HepG2 (cell line): ENCODE data around the gene NFAT5. TPM values are rescaled to one million over a fixed set of nuclear protein-coding genes. Genes with fewer than 3 reads are reported as not detected.

Experiments
- ATAC-seq: fragments of 200-7000 bp; cut with Tn5 transposase; 3 replicates; pipeline ENCODE4 v1.9.1; 2020; ENCODE audit warnings: mild to moderate bottlenecking, moderate library complexity
- BruUV-seq: library from RNA; stranded (reverse); fragments of 400-500 nt; replicated peaks from 2 replicates; lab custom pipeline; 2021; lab: Mats Ljungman, UMichigan
- CTCF ChIA-PET: fragments of 300-600 bp; formaldehyde crosslinking; extraction: SDS; loops from one replicate; lab custom pipeline; 2021; ENCODE audit warnings: low total read pairs, inconsistent platforms, low intra/inter-chr PET ratio; lab: Yijun Ruan, JAX
- POLR2A ChIA-PET: fragments of 350-600 bp; sonication (Branson Sonifier 250); formaldehyde crosslinking; loops from one replicate; lab custom pipeline; 2020; ENCODE audit warnings: antibody characterized with exemption, inconsistent platforms; lab: Yijun Ruan, JAX
- DNase-seq: peaks from one replicate; pipeline ENCODE4 v3.0.0-alpha.2; 2015; ENCODE audit warnings: low spot score
- FAIRE-seq: peaks from 3 replicates; lab custom pipeline; 2011; peaks lifted over from hg19 to GRCh38; lab: Jason Lieb, UNC
- H2AFZ ChIP-seq: one replicate; pipeline ENCODE4 v1.6.1; 2011; ENCODE audit warnings: low read length, inconsistent platforms
- H3K27ac ChIP-seq: fragments of 300-600 bp; 3 replicates; pipeline ENCODE4 v1.8.0; 2011; ENCODE audit warnings: mixed run types, mild to moderate bottlenecking, mixed read lengths, low read length, inconsistent platforms; ENCODE audit not compliant: insufficient read depth; ENCODE audit errors: extremely low read length
- H3K27me3 ChIP-seq, 2 experiments: fragments of 200-600 bp in 1 of 2; 2 replicates in 1 of 2; 3 replicates in 1 of 2; pipeline versions ENCODE4 v1.6.0 to v1.8.0; 2011; ENCODE audit warnings: low read length in 2 of 2, mild to moderate bottlenecking in 2 of 2, moderate library complexity in 2 of 2, inconsistent platforms in 1 of 2; ENCODE audit not compliant: insufficient read depth in 2 of 2, control insufficient read depth in 1 of 2
- H3K36me3 ChIP-seq, 2 experiments: fragments of 200-600 bp in 1 of 2; replicated peaks in 1 of 2; 2 replicates in 1 of 2; 3 replicates in 1 of 2; pipeline versions ENCODE4 v1.5.1 to v1.8.0; 2011; ENCODE audit warnings: low read length in 2 of 2, inconsistent platforms in 1 of 2; ENCODE audit not compliant: insufficient read depth in 2 of 2, control insufficient read depth in 1 of 2
- H3K4me1 ChIP-seq: 2 replicates; pipeline ENCODE4 v1.5.1; 2012; ENCODE audit warnings: low read length, inconsistent platforms; ENCODE audit not compliant: insufficient read depth
- H3K4me2 ChIP-seq: 2 replicates; pipeline ENCODE4 v1.6.0; 2011; ENCODE audit warnings: low read depth, low read length, inconsistent platforms
- H3K4me3 ChIP-seq, 3 experiments: fragments of 200-600 bp in 1 of 3; sonication (generic), shearing (Covaris generic) in 1 of 3; replicated peaks in 1 of 3; 2 replicates each; pipeline ENCODE4 v1.5.1; 2011 to 2016; ENCODE audit warnings: low read length in 3 of 3, inconsistent platforms in 2 of 3, low read depth in 2 of 3, mild to moderate bottlenecking in 2 of 3, control low read depth in 1 of 3, mixed read lengths in 1 of 3; ENCODE audit not compliant: insufficient read depth in 1 of 3
- H3K79me2 ChIP-seq: one replicate; pipeline ENCODE4 v1.6.1; 2011; ENCODE audit warnings: low read length, inconsistent platforms; ENCODE audit not compliant: insufficient read depth
- H3K9ac ChIP-seq: 2 replicates; pipeline ENCODE4 v1.6.0; 2011; ENCODE audit warnings: mild to moderate bottlenecking, low read depth, low read length, inconsistent platforms; ENCODE audit not compliant: insufficient read depth
- H3K9me3 ChIP-seq: 2 replicates; pipeline ENCODE4 v1.5.1; 2012; ENCODE audit warnings: mild to moderate bottlenecking, low read length
- H4K20me1 ChIP-seq: 2 replicates; pipeline ENCODE4 v1.6.0; 2011; ENCODE audit warnings: inconsistent platforms, mild to moderate bottlenecking, low read length, moderate library complexity; ENCODE audit not compliant: insufficient read depth
- ATF3 ChIP-seq: sonication (generic); formaldehyde crosslinking; IDR thresholded peaks from 2 replicates; pipeline ENCODE4 v1.4.0; 2020; ENCODE audit warnings: missing genetic modification reagents
- HIC2 ChIP-seq: sonication (generic); formaldehyde crosslinking; IDR thresholded peaks from 2 replicates; pipeline ENCODE4 v1.9.0; 2022; ENCODE audit warnings: low read depth, missing genetic modification reagents
- HMGXB3 ChIP-seq: sonication (generic); formaldehyde crosslinking; IDR thresholded peaks from 2 replicates; pipeline ENCODE4 v1.4.0; 2020; ENCODE audit warnings: missing genetic modification reagents, borderline replicate concordance
- KAT7 ChIP-seq: IDR thresholded peaks from 2 replicates; pipeline ENCODE4 v1.6.1; 2018; ENCODE audit warnings: borderline replicate concordance, missing compliant biosample characterization
- RAD21 ChIP-seq: fragments of 450-650 bp; formaldehyde crosslinking; IDR thresholded peaks from 2 replicates; pipeline ENCODE4 v1.5.0; 2020; ENCODE audit warnings: mild to moderate bottlenecking
- SIX4 ChIP-seq: sonication (generic); formaldehyde crosslinking; IDR thresholded peaks from 2 replicates; pipeline ENCODE4 v1.4.0; 2020; ENCODE audit warnings: missing genetic modification reagents
- SP5 ChIP-seq: IDR thresholded peaks from 2 replicates; pipeline ENCODE4 v1.6.1; 2016; ENCODE audit warnings: low read depth, borderline replicate concordance
- TFDP2 ChIP-seq: sonication (generic); formaldehyde crosslinking; IDR thresholded peaks from 2 replicates; pipeline ENCODE4 v1.4.0; 2020; ENCODE audit warnings: missing genetic modification reagents
- ZNF331 ChIP-seq: sonication (generic); formaldehyde crosslinking; IDR thresholded peaks from 2 replicates; pipeline ENCODE4 v1.4.0; 2020; ENCODE audit warnings: missing genetic modification reagents
- ZNF333 ChIP-seq: sonication (generic); formaldehyde crosslinking; IDR thresholded peaks from 2 replicates; pipeline ENCODE4 v1.4.0; 2020; ENCODE audit warnings: mild to moderate bottlenecking, missing genetic modification reagents, borderline replicate concordance
- ZNF784 ChIP-seq: sonication (generic); formaldehyde crosslinking; IDR thresholded peaks from 2 replicates; pipeline ENCODE4 v1.5.1; 2020; ENCODE audit warnings: missing genetic modification reagents, mild to moderate bottlenecking, borderline replicate concordance
- in situ Hi-C: cut with HindIII; loops from 2 replicates; pipeline ENCODE4 v1.10.0; 2017; ENCODE audit warnings: low pct_unique_long_range_greater_than_20kb; ENCODE audit not compliant: extremely low pct_ligation_motif_present
- intact Hi-C: fragments of 100-400 bp; cut with micrococcal nuclease; formaldehyde crosslinking; loops from one replicate; pipeline ENCODE4 v1.10.0; 2022; ENCODE audit not compliant: unreplicated experiment
- polyA plus RNA-seq, 8 experiments: library from polyadenylated mRNA; depleted of rRNA in 3 of 8; stranded (reverse) in 7 of 8; unstranded in 1 of 8; fragments of >200 nt; fragmentation: Illumina TruSeq in 4 of 8; extraction: Trizol in 4 of 8; gene quantifications; 2 replicates each; pipeline versions ENCODE4 v1.2.1 to v1.2.3, GENCODE V29; 2011 to 2016; ENCODE audit warnings: low read depth in 4 of 8, missing spikeins in 1 of 8, mixed read lengths in 1 of 8; ENCODE audit not compliant: insufficient read depth in 1 of 8
- total RNA-seq, 5 experiments: library from RNA; depleted of rRNA; stranded (reverse); fragments of >200 nt; fragmentation: Illumina TruSeq; extraction: Trizol; gene quantifications; 2 replicates each; pipeline ENCODE4 v1.2.3, GENCODE V29; 2016; ENCODE audit warnings: low read depth in 1 of 5

The NFAT5 gene
- total and polyA plus RNA-seq, 2 of the 13 experiments (the other 11 are each of a cell fraction or from before 2014, with no cell fraction given), result 20.5 to 54.3 TPM

- Histone ChIP-seq H3K4me1 (peaks cover 7% of the 10 kb centered on the region), H3K36me3 (peaks cover 13 to 56% of the 10 kb centered on the region in 2 experiments), H3K27me3 (no peaks in the 10 kb centered on the region), H2AFZ (no peak overlapping the region), H3K27ac (no peak overlapping the region), H3K9me3 (no peaks in the 10 kb centered on the region), H4K20me1 (no peaks in the 10 kb centered on the region), H3K4me3 (no peak overlapping the region), H3K79me2 (no peaks in the 10 kb centered on the region), H3K4me2 (no peak overlapping the region), H3K9ac (no peak overlapping the region)
- ChIA-PET CTCF (no interaction called here), POLR2A (interaction anchor here (0.7 kb wide), 1 partner anchor 21 kb away, joined by 3 read pairs; no protein-coding TSS in a partner anchor)
- TF ChIP-seq RAD21 (CRISPR knock-in tag) (no peak), ATF3 (CRISPR knock-in tag) (no peak), ZNF784 (CRISPR knock-in tag) (no peak), ZNF331 (CRISPR knock-in tag) (no peak), SIX4 (CRISPR knock-in tag) (no peak), TFDP2 (CRISPR knock-in tag) (no peak), KAT7 (no peak), HMGXB3 (CRISPR knock-in tag) (no peak), SP5 (CRISPR knock-in tag) (no peak), HIC2 (no peak), ZNF333 (no peak)
- ATAC-seq (no peak), DNase-seq (no peak), FAIRE-seq (no peak)
- no TSS peak for BruUV-seq
- in situ Hi-C loops, result no loop called here
- intact Hi-C loops, result no loop called here
Observed at GRCh38 chr16:69663846-69664245, 98.1 kb downstream of the NFAT5 start.
